ENCODE results near the gene RAPGEF2.
"Not testable (repeated sequence)": the region's sequence is repeated elsewhere in the genome, so short reads cannot be mapped to it uniquely, and the experiment has no call there.

The RAPGEF2 gene

GRCh38 chr4:159102622-159103383, at the start of gene RAPGEF2:
Gene RAPGEF2 (plus strand): TSS chr4:159103079. CDS start chr4:159104163, 1,084 bp downstream.
- peak; percentile 77 to 78 for DNase-seq (ENCODE audit: low read depth in 2 of 2)

- DNase-seq (ENCODE audit: low read depth in 2 of 2) = no peak
Observed at GRCh38 chr4:159055833-159056232, 47.0 kb upstream of the RAPGEF2 start.

GRCh38 chr4:159060161-159060560, 42.7 kb upstream of the RAPGEF2 start:
- no peak for DNase-seq (ENCODE audit: low read depth in 2 of 2)

GRCh38 chr4:159062381-159062780, 40.5 kb upstream of the RAPGEF2 start:
- DNase-seq (ENCODE audit: low read depth in 2 of 2) = no peak

GRCh38 chr4:159065513-159066240, 37.2 kb upstream of the RAPGEF2 start:
- DNase-seq (ENCODE audit: low read depth in 2 of 2) = no peak

GRCh38 chr4:159068139-159068538, 34.7 kb upstream of the RAPGEF2 start:
- DNase-seq (ENCODE audit: low read depth in 2 of 2) = not testable (repeated sequence)

GRCh38 chr4:159069922-159070321, 33.0 kb upstream of the RAPGEF2 start:
- no peak for DNase-seq (ENCODE audit: low read depth in 2 of 2)

- no peak for DNase-seq (ENCODE audit: low read depth in 2 of 2)
Observed at GRCh38 chr4:159070742-159071141, 32.1 kb upstream of the RAPGEF2 start.

GRCh38 chr4:159071178-159071968, 31.5 kb upstream of the RAPGEF2 start:
- no peak for DNase-seq (ENCODE audit: low read depth in 2 of 2)

- no peak for DNase-seq (ENCODE audit: low read depth in 2 of 2)
Observed at GRCh38 chr4:159071969-159072765, 30.7 kb upstream of the RAPGEF2 start.

GRCh38 chr4:159075531-159075932, 27.3 kb upstream of the RAPGEF2 start:
- DNase-seq (ENCODE audit: low read depth in 2 of 2) = no peak

- not testable (repeated sequence) for DNase-seq (ENCODE audit: low read depth in 2 of 2)
Observed at GRCh38 chr4:159077018-159077417, 25.9 kb upstream of the RAPGEF2 start.

GRCh38 chr4:159077702-159078495, 25.0 kb upstream of the RAPGEF2 start:
- DNase-seq (ENCODE audit: low read depth in 2 of 2) = no peak

GRCh38 chr4:159079074-159079473, 23.8 kb upstream of the RAPGEF2 start:
- no peak for DNase-seq (ENCODE audit: low read depth in 2 of 2)

GRCh38 chr4:159086606-159087005, 16.3 kb upstream of the RAPGEF2 start:
- no peak for DNase-seq (ENCODE audit: low read depth in 2 of 2)

GRCh38 chr4:159090255-159090654, 12.6 kb upstream of the RAPGEF2 start:
- no peak for DNase-seq (ENCODE audit: low read depth in 2 of 2)

GRCh38 chr4:159094156-159094555, 8.7 kb upstream of the RAPGEF2 start:
- DNase-seq (ENCODE audit: low read depth in 2 of 2) = not testable (repeated sequence)

- no peak for DNase-seq (ENCODE audit: low read depth in 2 of 2)
Observed at GRCh38 chr4:159096434-159096833, 6.4 kb upstream of the RAPGEF2 start.

GRCh38 chr4:159097144-159097543, 5.7 kb upstream of the RAPGEF2 start:
- no peak for DNase-seq (ENCODE audit: low read depth in 2 of 2)

GRCh38 chr4:159097785-159098184, 5.1 kb upstream of the RAPGEF2 start:
- DNase-seq (ENCODE audit: low read depth in 2 of 2) = no peak

Measured in stimulated activated CD8-positive, alpha-beta memory T cell treated with anti-CD3 and anti-CD28 coated beads, Interleukin-2, amount 100 ng/mL, for 48 hours (primary cell).